Ovary (tissue), 9 donors: Measurements from ENCODE around the gene RFTN2. TPM values are rescaled to one million over a fixed set of nuclear protein-coding genes. Genes with fewer than 3 reads are reported as not detected.
A peak's percentile ranks its signal among the peaks of the same experiment; 100 is the strongest.

ENCODE experiments used
- DNase-seq, 5 donors: peaks; one replicate each; pipeline ENCODE4 v3.0.0-alpha.2; 2019 to 2020
- H3K27ac ChIP-seq, 2 donors: fragments of 200-600 bp; one replicate each; pipeline versions ENCODE4 v1.5.1 to v1.8.0; 2019 to 2022
- H3K27me3 ChIP-seq: fragments of 200-600 bp; one replicate; pipeline ENCODE4 v1.8.0; 2022
- H3K36me3 ChIP-seq: fragments of 200-600 bp; sonication (generic); one replicate; pipeline ENCODE4 v1.5.1; 2019
- H3K4me1 ChIP-seq: one replicate; pipeline ENCODE4 v1.8.1; 2013; ENCODE audit warnings: mild to moderate bottlenecking, moderate library complexity; ENCODE audit not compliant: insufficient read depth
- H3K4me3 ChIP-seq: fragments of 200-600 bp; sonication (generic); one replicate; pipeline ENCODE4 v1.5.1; 2017
- H3K9me3 ChIP-seq, 2 donors: fragments of 200-600 bp in 1 of 2; sonication (generic) in 1 of 2; one replicate each; pipeline versions ENCODE4 v1.5.1 to v1.8.1; 2013 to 2019; ENCODE audit warnings: mild to moderate bottlenecking in 1 of 2, moderate library complexity in 1 of 2
- EP300 ChIP-seq: sonication (generic); formaldehyde crosslinking; IDR thresholded peaks from one replicate; pipeline ENCODE4 v1.6.1; 2017; ENCODE audit warnings: antibody characterized with exemption
- POLR2A ChIP-seq: fragments of 450-650 bp; IDR thresholded peaks from one replicate; pipeline ENCODE4 v1.6.1; 2017; ENCODE audit warnings: antibody characterized with exemption, mild to moderate bottlenecking, moderate library complexity
- WGBS, 3 donors: extraction: QIAGEN DNeasy Blood & Tissue Kit in 1 of 3; methylation state at CpG; one replicate each; pipeline versions ENCODE4 v1.1.5 to v1.1.7; 2013 to 2017; 5-methylcytosine and 5-hydroxymethylcytosine counted together
- intact Hi-C, 4 donors: fragments of 100-400 bp; cut with DNase I; formaldehyde crosslinking; loops; one replicate each; pipeline versions ENCODE4 v1.11.0 to v1.15.1; 2022 to 2023
- polyA plus RNA-seq, 2 donors: library from polyadenylated mRNA; stranded (reverse); fragments of 200-250 nt in 1 of 2; fragments of 350-450 nt in 1 of 2; fragmentation: Illumina TruSeq in 1 of 2; extraction: RNeasy Lipid Tissue Mini Kit (QIAGEN cat#74804) in 1 of 2; gene quantifications; one replicate each; pipeline ENCODE4 v1.2.3, GENCODE V29; 2013 to 2014
- total RNA-seq, 7 donors: library from RNA; depleted of rRNA in 2 of 7; stranded (reverse); fragments of >200 nt in 2 of 7; fragmentation: NEBNext Ultra II Directional in 3 of 7; extraction: Animal tissue kit (Norgen Biotek cat#: 25700) in 3 of 7; gene quantifications; one replicate each; pipeline versions ENCODE4 v1.1.0 to v1.2.4, GENCODE V29; 2016 to 2023
- TF ChIP-seq, protein P1 (sequence below), 3 donors: fragments of 450-650 bp in 2 of 3; fragments of 200-600 bp in 1 of 3; IDR thresholded peaks; one replicate each; pipeline versions ENCODE4 v1.5.1 to v1.8.0; 2016 to 2022; ENCODE audit warnings: antibody characterized with exemption in 3 of 3, mild to moderate bottlenecking in 1 of 3
- donor health status: DM: no; HTN: no; CAD: no; lungs with moderate emphysema.
- donor health status: DM: no; HTN: no; CAD: no.
- donor health status: Bipolar disorder and iron deficiency.
- donor health status: DM: yes; HTN: yes; CAD: no.
- donor health status: DM: no; HTN: no; CAD: no.
- donor health status: DM: yes; HTN: yes; CAD: no.

The RFTN2 gene
- total and polyA plus RNA-seq, 9 donors: 8.1 to 22.1 (median 13.4) TPM

GRCh38 chr2:197677483-197677882 is 2.1 kb upstream of the RFTN2 start:
- Histone ChIP-seq H3K27ac (no peak overlapping the region), H3K4me1 (peaks cover 6% of the 10 kb centered on the region), H3K4me3 (no peak overlapping the region), H3K9me3 (no peaks in the 10 kb centered on the region), H3K36me3 (no peaks in the 10 kb centered on the region), H3K27me3 (no peaks in the 10 kb centered on the region)
- TF ChIP-seq, protein P1, sequence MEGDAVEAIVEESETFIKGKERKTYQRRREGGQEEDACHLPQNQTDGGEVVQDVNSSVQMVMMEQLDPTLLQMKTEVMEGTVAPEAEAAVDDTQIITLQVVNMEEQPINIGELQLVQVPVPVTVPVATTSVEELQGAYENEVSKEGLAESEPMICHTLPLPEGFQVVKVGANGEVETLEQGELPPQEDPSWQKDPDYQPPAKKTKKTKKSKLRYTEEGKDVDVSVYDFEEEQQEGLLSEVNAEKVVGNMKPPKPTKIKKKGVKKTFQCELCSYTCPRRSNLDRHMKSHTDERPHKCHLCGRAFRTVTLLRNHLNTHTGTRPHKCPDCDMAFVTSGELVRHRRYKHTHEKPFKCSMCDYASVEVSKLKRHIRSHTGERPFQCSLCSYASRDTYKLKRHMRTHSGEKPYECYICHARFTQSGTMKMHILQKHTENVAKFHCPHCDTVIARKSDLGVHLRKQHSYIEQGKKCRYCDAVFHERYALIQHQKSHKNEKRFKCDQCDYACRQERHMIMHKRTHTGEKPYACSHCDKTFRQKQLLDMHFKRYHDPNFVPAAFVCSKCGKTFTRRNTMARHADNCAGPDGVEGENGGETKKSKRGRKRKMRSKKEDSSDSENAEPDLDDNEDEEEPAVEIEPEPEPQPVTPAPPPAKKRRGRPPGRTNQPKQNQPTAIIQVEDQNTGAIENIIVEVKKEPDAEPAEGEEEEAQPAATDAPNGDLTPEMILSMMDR (IDR thresholded peaks at IDR 0.05): no peak
- TF ChIP-seq EP300 (no peak), POLR2A (no peak)
- DNase-seq: no peak
- intact Hi-C loops: no loop called here
- 36 to 53% (median 51%) methylated on average over 2 of the region's 2 CpGs for WGBS, 3 donors

DNA sequence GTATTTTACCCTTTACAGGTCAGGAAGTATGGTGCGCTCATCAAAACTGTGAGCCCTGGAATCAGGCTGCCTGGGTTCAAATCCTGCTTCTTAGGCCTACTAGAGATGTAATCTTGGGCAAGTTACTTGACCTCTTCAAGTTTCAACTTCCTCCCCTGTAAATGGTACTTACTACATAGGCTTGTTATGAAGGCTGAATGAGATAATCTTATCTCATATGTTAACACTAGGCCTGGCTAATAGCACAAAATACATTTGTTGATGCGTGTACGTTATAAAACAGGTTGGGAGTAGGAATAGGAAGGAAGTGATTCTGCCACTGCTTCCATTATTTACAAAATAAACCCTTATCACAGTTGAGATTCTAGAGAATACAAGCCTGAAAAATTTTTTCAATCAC is 1.7 kb upstream of the RFTN2 start:
- Histone ChIP-seq H3K27me3 (no peaks in the 10 kb centered on the region), H3K27ac (no peak overlapping the region), H3K36me3 (no peaks in the 10 kb centered on the region), H3K4me1 (peaks cover 6% of the 10 kb centered on the region), H3K4me3 (no peak overlapping the region), H3K9me3 (no peaks in the 10 kb centered on the region)
- TF ChIP-seq EP300: no peak
- TF ChIP-seq, protein P1 (IDR thresholded peaks at IDR 0.05): no peak
- no peak for TF ChIP-seq POLR2A
- DNase-seq: no peak
- 54 to 73% (median 66%) methylated on average over 3 of the region's 3 CpGs for WGBS, 3 donors
- intact Hi-C loops: no loop called here

GRCh38 chr2:197675711-197676188 is 363 bp upstream of the RFTN2 start:
- Histone ChIP-seq H3K27me3 (no peaks in the 10 kb centered on the region), H3K27ac (peak overlapping the region; percentile 50 to 65), H3K9me3 (no peaks in the 10 kb centered on the region), H3K36me3 (no peaks in the 10 kb centered on the region), H3K4me3 (peak overlapping the region; percentile 40), H3K4me1 (peaks cover 6% of the 10 kb centered on the region)
- WGBS, 3 donors: 0 to 7% (median 5%) methylated on average over 6 of the region's 6 CpGs
- DNase-seq: peak in 3 of 5 donors; percentile 23 to 34 (median 30)
- intact Hi-C loops: no loop called here
- TF ChIP-seq POLR2A (no peak), EP300 (no peak)
- TF ChIP-seq, protein P1 (IDR thresholded peaks at IDR 0.05): peak in 1 of 3 donors; percentile 9

DNA sequence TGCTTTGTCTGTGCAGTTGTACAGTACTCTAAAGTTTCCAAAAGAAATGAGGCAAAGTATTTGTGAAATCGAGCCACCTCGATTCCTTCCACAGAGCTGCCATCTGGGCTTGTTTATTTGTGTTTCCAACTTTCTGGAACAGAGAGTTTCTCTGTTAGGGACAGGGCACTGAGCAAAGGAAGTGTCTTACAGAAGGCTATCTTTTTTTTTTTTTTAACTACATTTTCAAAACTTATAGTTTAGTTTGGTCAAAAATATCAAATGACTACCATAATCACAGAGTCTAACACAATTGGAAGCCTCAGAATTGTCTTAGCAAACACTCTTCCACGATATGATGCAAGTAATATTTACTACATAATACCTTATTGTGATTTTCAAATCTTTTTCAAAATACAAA is 796 bp downstream of the RFTN2 start:
- Histone ChIP-seq H3K27ac (peak overlapping the region; percentile 24 to 52), H3K36me3 (no peaks in the 10 kb centered on the region), H3K9me3 (peaks cover 0 to under 1% of the 10 kb centered on the region in 2 donors), H3K4me3 (peak overlapping the region; percentile 40), H3K27me3 (no peaks in the 10 kb centered on the region), H3K4me1 (peaks cover 6% of the 10 kb centered on the region)
- intact Hi-C loops: no loop called here
- DNase-seq: no peak
- WGBS, 3 donors: 2 to 6% (median 3%) methylated on average over 3 of the region's 3 CpGs
- TF ChIP-seq, protein P1 (IDR thresholded peaks at IDR 0.05): no peak
- TF ChIP-seq POLR2A (no peak), EP300 (no peak)
